WTC11 (cell line): ENCODE measurements around the gene PIP4K2A. TPM values are rescaled to one million over a fixed set of nuclear protein-coding genes. Genes with fewer than 3 reads are reported as not detected.

Source experiments
- ATAC-seq: fragments of 200-7000 bp; cut with Tn5 transposase; 2 replicates; pipeline ENCODE4 v1.10.0; 2021; ENCODE audit warnings: mild to moderate bottlenecking, moderate library complexity
- CTCF ChIA-PET: fragments of 300-600 bp; sonication (Branson Sonifier 250); formaldehyde crosslinking; loops from one replicate; lab custom pipeline; 2021; ENCODE audit warnings: antibody characterized with exemption; lab: Charles Lee
- POLR2A ChIA-PET: fragments of 350-600 bp; sonication (Branson Sonifier 250); formaldehyde crosslinking; loops from one replicate; lab custom pipeline; 2021; ENCODE audit warnings: antibody characterized with exemption; lab: Charles Lee
- DNase-seq: peaks from one replicate; pipeline ENCODE4 v3.0.0; 2021; ENCODE audit warnings: low spot score
- H3K27ac Mint-ChIP-seq: 2 replicates; pipeline ENCODE4 v1.8.0; 2021; ENCODE audit warnings: mixed read lengths
- H3K27me3 Mint-ChIP-seq: 2 replicates; pipeline ENCODE4 v1.8.0; 2021; ENCODE audit warnings: low read depth, mild to moderate bottlenecking, moderate library complexity, mixed read lengths
- H3K36me3 Mint-ChIP-seq: 2 replicates; pipeline ENCODE4 v1.8.0; 2021; ENCODE audit warnings: mixed read lengths
- H3K4me1 Mint-ChIP-seq: 2 replicates; pipeline ENCODE4 v1.8.0; 2022; ENCODE audit warnings: mixed read lengths
- H3K4me3 Mint-ChIP-seq: 2 replicates; pipeline ENCODE4 v1.8.0; 2021; ENCODE audit warnings: mild to moderate bottlenecking, moderate library complexity, mixed read lengths
- H3K9me3 Mint-ChIP-seq: 2 replicates; pipeline ENCODE4 v1.8.0; 2021; ENCODE audit warnings: mixed read lengths
- ATF1 ChIP-seq: sonication (generic); formaldehyde crosslinking; IDR thresholded peaks from 2 replicates; pipeline ENCODE4 v1.8.1; 2023; ENCODE audit warnings: mild to moderate bottlenecking, moderate library complexity, missing genetic modification reagents
- ATF2 ChIP-seq: sonication (generic); formaldehyde crosslinking; IDR thresholded peaks from 2 replicates; pipeline ENCODE4 v1.8.1; 2022; ENCODE audit warnings: low read depth, missing genetic modification reagents, borderline replicate concordance
- CREM ChIP-seq: sonication (generic); formaldehyde crosslinking; IDR thresholded peaks from 2 replicates; pipeline ENCODE4 v1.8.1; 2022; ENCODE audit warnings: mild to moderate bottlenecking, missing genetic modification reagents, moderate library complexity
- EMX1 ChIP-seq: fragments of 250-450 bp; sonication (Bioruptor Pico); IDR thresholded peaks from 2 replicates; pipeline ENCODE4 v1.8.0; 2021; ENCODE audit warnings: mild to moderate bottlenecking
- FOXJ3 ChIP-seq: sonication (generic); formaldehyde crosslinking; IDR thresholded peaks from 2 replicates; pipeline ENCODE4 v1.9.0; 2021; ENCODE audit warnings: missing genetic modification reagents, mild to moderate bottlenecking, borderline replicate concordance
- FOXP4 ChIP-seq: sonication (generic); formaldehyde crosslinking; IDR thresholded peaks from 2 replicates; pipeline ENCODE4 v1.8.0; 2022; ENCODE audit warnings: mild to moderate bottlenecking, missing genetic modification reagents
- JAZF1 ChIP-seq: fragments of 250-450 bp; sonication (Bioruptor Pico); IDR thresholded peaks from 2 replicates; pipeline ENCODE4 v1.9.0; 2021; ENCODE audit warnings: moderate library complexity, mild to moderate bottlenecking, inconsistent platforms
- JUN ChIP-seq: sonication (generic); formaldehyde crosslinking; IDR thresholded peaks from 2 replicates; pipeline ENCODE4 v1.8.0; 2023; ENCODE audit warnings: mild to moderate bottlenecking, missing genetic modification reagents
- MXD4 ChIP-seq: fragments of 250-450 bp; sonication (Bioruptor Pico); IDR thresholded peaks from 2 replicates; pipeline ENCODE4 v1.8.0; 2021; ENCODE audit warnings: mild to moderate bottlenecking, moderate library complexity, borderline replicate concordance
- NFE2L1 ChIP-seq: sonication (generic); formaldehyde crosslinking; IDR thresholded peaks from 2 replicates; pipeline ENCODE4 v1.8.1; 2023; ENCODE audit warnings: missing genetic modification reagents
- NR2C2 ChIP-seq: sonication (generic); formaldehyde crosslinking; IDR thresholded peaks from 2 replicates; pipeline ENCODE4 v1.8.0; 2022; ENCODE audit warnings: mild to moderate bottlenecking, missing genetic modification reagents
- OVOL2 ChIP-seq: fragments of 250-450 bp; sonication (Bioruptor Pico); IDR thresholded peaks from 2 replicates; pipeline ENCODE4 v1.9.0; 2021; ENCODE audit warnings: mild to moderate bottlenecking, borderline replicate concordance
- PRDM15 ChIP-seq: sonication (generic); formaldehyde crosslinking; IDR thresholded peaks from 2 replicates; pipeline ENCODE4 v1.8.0; 2022; ENCODE audit warnings: missing genetic modification reagents
- RELA ChIP-seq: sonication (generic); formaldehyde crosslinking; IDR thresholded peaks from 2 replicates; pipeline ENCODE4 v1.8.1; 2022; ENCODE audit warnings: missing genetic modification reagents, mild to moderate bottlenecking, borderline replicate concordance
- SMAD4 ChIP-seq: sonication (generic); formaldehyde crosslinking; IDR thresholded peaks from 2 replicates; pipeline ENCODE4 v1.8.0; 2022; ENCODE audit warnings: mild to moderate bottlenecking, missing genetic modification reagents
- SOX15 ChIP-seq: fragments of 250-450 bp; sonication (Bioruptor Pico); IDR thresholded peaks from 2 replicates; pipeline ENCODE4 v1.9.0; 2021; ENCODE audit warnings: mild to moderate bottlenecking
- TCF7 ChIP-seq: sonication (generic); formaldehyde crosslinking; IDR thresholded peaks from 2 replicates; pipeline ENCODE4 v1.8.0; 2022; ENCODE audit warnings: mild to moderate bottlenecking, low read depth, missing genetic modification reagents, moderate library complexity
- ZMAT4 ChIP-seq: fragments of 250-450 bp; sonication (Bioruptor Pico); IDR thresholded peaks from 2 replicates; pipeline ENCODE4 v1.9.0; 2021; ENCODE audit warnings: mild to moderate bottlenecking
- ZNF121 ChIP-seq: sonication (generic); formaldehyde crosslinking; IDR thresholded peaks from 2 replicates; pipeline ENCODE4 v1.8.0; 2023; ENCODE audit warnings: missing genetic modification reagents
- ZNF532 ChIP-seq: fragments of 250-450 bp; sonication (Bioruptor Pico); IDR thresholded peaks from 2 replicates; pipeline ENCODE4 v1.9.0; 2021; ENCODE audit warnings: mild to moderate bottlenecking, borderline replicate concordance
- total RNA-seq: library from RNA; stranded (reverse); gene quantifications from 3 replicates; pipeline ENCODE4 v1.2.3, GENCODE V29; 2021

The PIP4K2A gene
- total RNA-seq, 1 experiment from 2014 or later = 47.5 TPM

- TF ChIP-seq FOXP4 (no peak), ATF1 (CRISPR knock-in tag) (no peak), ZNF121 (no peak), SMAD4 (CRISPR knock-in tag) (no peak), EMX1 (no peak), NFE2L1 (CRISPR knock-in tag) (no peak), ZMAT4 (CRISPR knock-in tag) (no peak), FOXJ3 (CRISPR knock-in tag) (no peak)
- H3K36me3 Mint-ChIP-seq = peaks cover 23% of the 10 kb centered on the region
- POLR2A ChIA-PET = interaction anchor here (0.5 kb wide), 1 partner anchor 25 kb away, joined by 5 read pairs; no protein-coding TSS in a partner anchor
- ATAC-seq = no peak
- peaks cover 19% of the 10 kb centered on the region for H3K9me3 Mint-ChIP-seq
- CTCF ChIA-PET = interaction anchor here (0.6 kb wide), 1 partner anchor 87 kb away, joined by 3 read pairs; no protein-coding TSS in a partner anchor
- no peaks in the 10 kb centered on the region for H3K27me3 Mint-ChIP-seq
- H3K27ac Mint-ChIP-seq = peak overlapping the region; percentile 9; the same call in 1 of the 2 replicates
- DNase-seq = no peak
- no peak overlapping the region for H3K4me3 Mint-ChIP-seq
- peaks cover 66% of the 10 kb centered on the region for H3K4me1 Mint-ChIP-seq
Measured at GRCh38 chr10:22697101-22697500, 17.3 kb downstream of the PIP4K2A start.

- peaks cover 26% of the 10 kb centered on the region for H3K9me3 Mint-ChIP-seq
- ATAC-seq (no peak), DNase-seq (no peak)
- TF ChIP-seq ZNF532 (no peak), SOX15 (CRISPR knock-in tag) (no peak), OVOL2 (CRISPR knock-in tag) (no peak)
- no peaks in the 10 kb centered on the region for H3K27me3 Mint-ChIP-seq
- no peak overlapping the region for H3K4me3 Mint-ChIP-seq
- ChIA-PET POLR2A (no interaction called here), CTCF (no interaction called here)
- peaks cover 29% of the 10 kb centered on the region for H3K36me3 Mint-ChIP-seq
- 0 out of 2 replicates have a peak overlapping the region, but pooled peaks have one; percentile 49 for H3K27ac Mint-ChIP-seq
- H3K4me1 Mint-ChIP-seq = peaks cover 64% of the 10 kb centered on the region
Measured at GRCh38 chr10:22693860-22694259, 20.5 kb downstream of the PIP4K2A start.

- peaks cover 29% of the 10 kb centered on the region for H3K36me3 Mint-ChIP-seq
- ChIA-PET CTCF (interaction anchor here (0.5 kb wide), 1 partner anchor 223 kb away, joined by 3 read pairs; no protein-coding TSS in a partner anchor), POLR2A (no interaction called here)
- H3K4me1 Mint-ChIP-seq = peaks cover 67% of the 10 kb centered on the region
- H3K4me3 Mint-ChIP-seq = no peak overlapping the region
- no peaks in the 10 kb centered on the region for H3K27me3 Mint-ChIP-seq
- H3K27ac Mint-ChIP-seq = peak overlapping the region; percentile 76; the same call in 1 of the 2 replicates
- H3K9me3 Mint-ChIP-seq = peaks cover 26% of the 10 kb centered on the region
- TF ChIP-seq ZNF121 = no peak
- TF ChIP-seq NR2C2 (CRISPR knock-in tag) = no peak
- TF ChIP-seq JUN (CRISPR knock-in tag) = no peak
- TF ChIP-seq PRDM15 (CRISPR knock-in tag) = no peak
- TF ChIP-seq TCF7 (CRISPR knock-in tag) = no peak
- no peak for TF ChIP-seq RELA (CRISPR knock-in tag)
- no peak for TF ChIP-seq JAZF1 (CRISPR knock-in tag)
- TF ChIP-seq CREM = no peak
- TF ChIP-seq ATF2 (CRISPR knock-in tag) = no peak
- no peak for TF ChIP-seq MXD4
- no peak for TF ChIP-seq FOXJ3 (CRISPR knock-in tag)
- ATAC-seq (no peak), DNase-seq (no peak)
Measured at GRCh38 chr10:22693371-22693784, 21.0 kb downstream of the PIP4K2A start.
